ENCODE data around the gene IRS4. TPM values are rescaled to one million over a fixed set of nuclear protein-coding genes. Genes with fewer than 3 reads are reported as not detected.

Gene IRS4
- total and polyA plus RNA-seq, 8 donors: 0.03 to 0.06 TPM; not detected in 6

DNA sequence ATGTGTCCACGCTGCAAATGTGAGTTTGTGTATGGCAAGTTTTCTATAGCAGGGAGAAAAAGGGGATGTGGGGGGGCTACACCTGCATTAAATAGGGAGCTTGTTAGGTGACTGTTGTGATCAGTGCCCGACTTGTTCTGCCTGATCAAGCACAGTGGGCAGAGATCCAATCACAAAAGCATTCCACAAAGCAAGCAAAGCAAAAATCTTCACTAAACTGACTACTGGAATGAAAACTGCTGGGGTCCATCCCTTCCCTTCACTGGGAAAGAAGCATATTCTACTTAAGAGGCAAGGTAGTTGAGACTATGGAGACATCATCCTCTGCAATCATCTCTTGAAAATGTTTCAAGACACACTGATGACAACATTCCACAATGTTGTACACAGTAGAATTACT, 5.2 kb downstream of the IRS4 start:
- intact Hi-C loops (cut with DNase I): no loop called here
- ATAC-seq (no peak), FAIRE-seq (no peak), DNase-seq (no peak)
- TF ChIP-seq, protein P1, sequence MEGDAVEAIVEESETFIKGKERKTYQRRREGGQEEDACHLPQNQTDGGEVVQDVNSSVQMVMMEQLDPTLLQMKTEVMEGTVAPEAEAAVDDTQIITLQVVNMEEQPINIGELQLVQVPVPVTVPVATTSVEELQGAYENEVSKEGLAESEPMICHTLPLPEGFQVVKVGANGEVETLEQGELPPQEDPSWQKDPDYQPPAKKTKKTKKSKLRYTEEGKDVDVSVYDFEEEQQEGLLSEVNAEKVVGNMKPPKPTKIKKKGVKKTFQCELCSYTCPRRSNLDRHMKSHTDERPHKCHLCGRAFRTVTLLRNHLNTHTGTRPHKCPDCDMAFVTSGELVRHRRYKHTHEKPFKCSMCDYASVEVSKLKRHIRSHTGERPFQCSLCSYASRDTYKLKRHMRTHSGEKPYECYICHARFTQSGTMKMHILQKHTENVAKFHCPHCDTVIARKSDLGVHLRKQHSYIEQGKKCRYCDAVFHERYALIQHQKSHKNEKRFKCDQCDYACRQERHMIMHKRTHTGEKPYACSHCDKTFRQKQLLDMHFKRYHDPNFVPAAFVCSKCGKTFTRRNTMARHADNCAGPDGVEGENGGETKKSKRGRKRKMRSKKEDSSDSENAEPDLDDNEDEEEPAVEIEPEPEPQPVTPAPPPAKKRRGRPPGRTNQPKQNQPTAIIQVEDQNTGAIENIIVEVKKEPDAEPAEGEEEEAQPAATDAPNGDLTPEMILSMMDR (IDR thresholded peaks at IDR 0.05): no peak
- H3K4me3 ChIP-seq: no peak overlapping the region
- H3K4me1 ChIP-seq: no peaks in the 10 kb centered on the region
- peaks cover 0 to 29% (median 9%) of the 10 kb centered on the region in 4 donors for H3K27me3 ChIP-seq
- no peak overlapping the region for H3K27ac ChIP-seq
- 16 to 18% methylated on average over 2 of the region's 2 CpGs for WGBS, 2 donors
- H3K9me3 ChIP-seq: no peaks in the 10 kb centered on the region
- H3K36me3 ChIP-seq: no peaks in the 10 kb centered on the region

DNA sequence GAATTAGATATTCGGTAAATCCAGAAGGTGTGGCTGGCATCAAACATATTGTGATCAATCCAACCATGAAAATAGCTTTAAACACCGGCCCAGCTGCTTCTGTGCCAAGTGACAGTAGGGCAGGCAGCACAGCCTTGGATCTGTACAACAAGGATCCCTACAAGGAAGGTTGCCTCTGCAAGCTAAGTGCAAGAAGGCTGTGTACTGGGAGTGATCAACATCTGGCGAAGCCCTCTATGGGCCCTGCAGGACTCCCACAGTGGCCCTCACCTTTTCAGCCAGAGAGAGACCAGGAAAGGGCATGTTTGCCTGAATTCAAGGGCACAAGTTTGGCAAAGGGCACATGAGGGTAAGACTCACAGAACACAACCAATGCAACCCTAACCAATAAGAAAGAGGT, 9.6 kb downstream of the IRS4 start:
- Histone ChIP-seq H3K9me3 (no peaks in the 10 kb centered on the region), H3K27ac (no peak overlapping the region), H3K4me3 (no peak overlapping the region), H3K27me3 (peaks cover 0 to 10% (median 4%) of the 10 kb centered on the region in 4 donors), H3K36me3 (no peaks in the 10 kb centered on the region), H3K4me1 (no peaks in the 10 kb centered on the region)
- TF ChIP-seq, protein P1 (IDR thresholded peaks at IDR 0.05): no peak
- WGBS, 2 donors: 73 to 90% methylated on average over 3 of the region's 3 CpGs
- no peak for DNase-seq
- no peak for ATAC-seq
- FAIRE-seq: no peak
- intact Hi-C loops (cut with DNase I): no loop called here

DNA sequence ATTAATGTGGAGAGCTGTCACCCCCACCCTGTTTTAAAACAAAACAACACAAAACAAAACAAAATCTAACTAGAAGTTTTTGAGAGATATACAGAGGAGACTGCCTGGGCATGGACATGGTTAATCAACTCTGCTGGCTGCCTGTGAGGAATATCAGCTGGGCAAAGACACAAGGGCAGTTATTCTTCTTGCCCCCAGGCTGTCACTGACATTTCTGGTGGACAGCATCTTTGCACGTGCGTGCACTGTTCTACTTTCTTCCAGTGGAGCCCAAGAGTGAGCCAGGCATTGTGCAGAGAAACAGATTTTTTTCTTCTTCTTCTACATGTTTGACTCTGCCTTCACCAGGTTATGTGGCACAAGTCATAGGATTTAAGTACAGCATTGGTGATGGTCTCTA, 13.8 kb downstream of the IRS4 start:
- no peak overlapping the region for H3K27ac ChIP-seq
- 58 to 60% methylated on average over 2 of the region's 2 CpGs for WGBS, 2 donors
- intact Hi-C loops (cut with DNase I): no loop called here
- DNase-seq: no peak
- TF ChIP-seq, protein P1 (IDR thresholded peaks at IDR 0.05): no peak
- H3K27me3 ChIP-seq: peaks cover 0 to 10% (median 4%) of the 10 kb centered on the region in 4 donors
- no peak overlapping the region for H3K4me3 ChIP-seq
- no peak for FAIRE-seq
- no peaks in the 10 kb centered on the region for H3K4me1 ChIP-seq
- H3K9me3 ChIP-seq: no peaks in the 10 kb centered on the region
- ATAC-seq: no peak
- H3K36me3 ChIP-seq: no peaks in the 10 kb centered on the region

DNA sequence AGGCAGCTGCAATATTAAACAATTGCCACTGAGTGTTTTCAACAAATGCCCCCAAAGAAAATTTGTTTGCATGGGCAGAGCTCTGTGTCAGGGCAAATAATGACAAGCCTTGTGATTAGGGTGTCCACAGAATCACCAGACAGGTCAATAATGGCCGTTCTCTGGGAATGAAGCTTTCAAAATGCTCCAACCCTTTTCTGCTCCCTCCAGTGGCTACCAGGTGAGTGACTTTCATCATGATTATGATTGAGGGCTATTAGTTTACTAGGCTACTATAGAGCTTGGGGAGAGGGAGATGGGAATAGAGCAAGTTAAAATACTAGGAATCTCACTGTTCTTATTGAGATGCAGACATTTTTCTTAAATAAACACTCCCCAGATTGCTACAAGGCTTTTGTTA, 23.5 kb downstream of the IRS4 start:
- FAIRE-seq (no peak), DNase-seq (no peak), ATAC-seq (no peak)
- 38 to 43% methylated on average over 1 of the region's 1 CpG for WGBS, 2 donors
- no peaks in the 10 kb centered on the region for H3K36me3 ChIP-seq
- no peaks in the 10 kb centered on the region for H3K4me1 ChIP-seq
- peaks cover 0 to 12% (median 3%) of the 10 kb centered on the region in 4 donors for H3K27me3 ChIP-seq
- TF ChIP-seq, protein P1 (IDR thresholded peaks at IDR 0.05): no peak
- intact Hi-C loops (cut with DNase I): no loop called here
- no peak overlapping the region for H3K4me3 ChIP-seq
- no peaks in the 10 kb centered on the region for H3K9me3 ChIP-seq
- H3K27ac ChIP-seq: no peak overlapping the region

DNA sequence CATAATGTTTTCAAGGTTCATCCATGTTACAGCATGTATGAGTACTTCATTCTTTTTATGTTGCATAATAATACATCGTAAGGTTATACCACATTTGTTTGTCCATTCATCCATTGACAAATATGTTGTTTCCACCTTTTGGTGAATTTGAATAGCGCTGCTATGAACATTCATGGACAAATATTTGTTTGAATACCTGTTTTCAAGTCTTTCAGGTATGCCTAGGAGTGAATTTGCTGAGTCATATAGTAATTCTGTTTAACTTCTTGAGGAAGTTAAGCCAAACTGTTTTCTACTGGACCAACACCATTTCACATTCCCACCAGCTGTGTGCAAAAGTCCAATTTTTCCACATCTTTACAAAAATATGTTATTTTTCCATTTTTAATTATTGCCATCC, 31.5 kb downstream of the IRS4 start:
- H3K36me3 ChIP-seq: no peaks in the 10 kb centered on the region
- no peak overlapping the region for H3K27ac ChIP-seq
- FAIRE-seq (no peak), ATAC-seq (no peak), DNase-seq (no peak)
- no peak overlapping the region for H3K4me3 ChIP-seq
- no peaks in the 10 kb centered on the region for H3K4me1 ChIP-seq
- no peaks in the 10 kb centered on the region for H3K9me3 ChIP-seq
- H3K27me3 ChIP-seq: no peaks in the 10 kb centered on the region
- TF ChIP-seq, protein P1 (IDR thresholded peaks at IDR 0.05): no peak
- intact Hi-C loops (cut with DNase I): loop anchor here in 2 of 3 donors (10.0 kb wide), 2 partner anchors 760 to 770 kb away; no protein-coding TSS in a partner anchor
- WGBS, 2 donors: 67 to 84% methylated on average over 2 of the region's 2 CpGs
